GM12891 (cell line): ENCODE measurements around the gene MEPE.

Experiments
- DNase-seq: peaks from one replicate; pipeline ENCODE4 v3.0.0; 2011; ENCODE audit warnings: low spot score; ENCODE audit not compliant: insufficient read length
- FAIRE-seq: peaks from 2 replicates; lab custom pipeline; 2011; peaks lifted over from hg19 to GRCh38; lab: Jason Lieb, UNC
- PAX5 ChIP-seq: IDR thresholded peaks from 2 replicates; pipeline ENCODE4 v1.6.1; 2011; ENCODE audit warnings: low read length, moderate library complexity, mild to moderate bottlenecking; ENCODE audit not compliant: insufficient read depth, severe bottlenecking
- POLR2A ChIP-seq: IDR thresholded peaks from 2 replicates; pipeline ENCODE4 v1.6.1; 2011; ENCODE audit warnings: low read depth, low read length, control low read depth
- POLR2AphosphoS5 ChIP-seq: IDR thresholded peaks from 2 replicates; pipeline ENCODE4 v1.6.1; 2011; ENCODE audit warnings: low read depth, low read length, control low read depth
- POU2F2 ChIP-seq: IDR thresholded peaks from 2 replicates; pipeline ENCODE4 v1.6.1; 2011; ENCODE audit warnings: low read depth, mild to moderate bottlenecking, control low read depth, low read length, moderate library complexity
- SPI1 ChIP-seq: IDR thresholded peaks from 2 replicates; pipeline ENCODE4 v1.6.1; 2011; ENCODE audit warnings: low read depth, low read length, control low read depth
- TAF1 ChIP-seq: IDR thresholded peaks from 2 replicates; pipeline ENCODE4 v1.6.1; 2011; ENCODE audit warnings: low read depth, low read length, control low read depth

MEPE gene

DNA sequence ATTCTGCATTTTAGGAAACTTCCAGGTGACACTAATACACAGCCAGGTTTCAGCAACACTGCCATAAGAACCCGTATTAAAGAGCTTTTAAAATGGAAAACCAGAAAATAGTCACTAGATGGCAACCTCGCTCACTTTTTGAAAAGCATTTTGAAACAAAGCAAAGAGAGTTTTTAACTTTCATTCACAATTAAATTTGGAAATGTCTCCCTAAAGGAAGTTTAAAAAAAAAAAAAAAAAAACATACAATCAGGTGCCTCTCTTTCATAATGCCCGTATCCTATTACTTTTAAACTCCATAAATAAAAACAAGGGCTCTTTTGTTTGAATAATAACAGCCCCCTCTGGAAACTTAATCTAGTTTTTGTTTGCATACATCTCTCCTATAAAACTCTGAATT, 20.3 kb downstream of the MEPE start:
- FAIRE-seq (no peak), DNase-seq (no peak)

DNA sequence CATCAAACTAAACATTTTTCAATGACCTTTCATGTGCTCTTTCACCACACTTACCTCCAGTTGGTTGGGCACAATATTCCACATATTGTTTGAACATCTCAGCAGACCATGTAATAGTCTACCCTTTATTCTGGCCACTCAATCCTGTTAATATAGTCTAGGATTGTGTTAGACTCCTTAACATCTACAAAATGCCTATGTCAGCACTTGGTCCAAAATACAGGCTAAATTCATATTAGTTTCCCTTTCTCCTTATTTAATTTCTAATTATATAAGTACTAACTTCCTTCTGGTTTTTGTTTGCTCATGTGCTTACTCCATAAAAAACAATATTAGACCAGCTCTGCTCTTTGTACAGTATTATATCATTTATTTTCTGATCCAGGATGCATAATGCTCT, 21.1 kb downstream of the MEPE start:
- no peak for TF ChIP-seq TAF1
- no peak for TF ChIP-seq POLR2A
- TF ChIP-seq SPI1 = no peak
- no peak for TF ChIP-seq PAX5
- no peak for TF ChIP-seq POU2F2
- no peak for TF ChIP-seq POLR2AphosphoS5
- DNase-seq (no peak), FAIRE-seq (no peak)

More for the DNA sequence above, 20.3 kb downstream of the MEPE start:
- no peak for TF ChIP-seq POU2F2
- no peak for TF ChIP-seq POLR2A
- TF ChIP-seq TAF1 = no peak
- no peak for TF ChIP-seq PAX5
- no peak for TF ChIP-seq SPI1
- no peak for TF ChIP-seq POLR2AphosphoS5

DNA sequence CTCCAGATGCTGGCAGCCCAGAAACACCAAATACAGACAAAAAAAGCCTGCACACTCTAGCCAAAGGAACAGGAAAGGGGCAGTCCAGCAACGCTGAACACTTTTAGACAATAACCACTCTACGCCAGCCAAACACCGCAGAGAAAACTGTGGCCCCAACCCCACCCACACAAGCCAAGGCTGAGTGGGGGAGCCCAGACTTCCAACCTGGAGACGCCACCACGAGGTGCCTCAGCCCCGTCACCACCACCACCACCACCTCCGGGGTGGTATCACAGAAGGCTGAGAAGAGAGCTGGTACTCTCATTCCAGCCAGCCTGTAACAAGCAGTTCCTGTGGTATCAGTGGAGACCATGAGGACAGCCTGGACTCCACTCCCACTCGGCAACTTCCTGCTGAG, 22.8 kb downstream of the MEPE start:
- DNase-seq (no peak), FAIRE-seq (no peak)
- TF ChIP-seq POU2F2 (no peak), TAF1 (no peak)

DNA sequence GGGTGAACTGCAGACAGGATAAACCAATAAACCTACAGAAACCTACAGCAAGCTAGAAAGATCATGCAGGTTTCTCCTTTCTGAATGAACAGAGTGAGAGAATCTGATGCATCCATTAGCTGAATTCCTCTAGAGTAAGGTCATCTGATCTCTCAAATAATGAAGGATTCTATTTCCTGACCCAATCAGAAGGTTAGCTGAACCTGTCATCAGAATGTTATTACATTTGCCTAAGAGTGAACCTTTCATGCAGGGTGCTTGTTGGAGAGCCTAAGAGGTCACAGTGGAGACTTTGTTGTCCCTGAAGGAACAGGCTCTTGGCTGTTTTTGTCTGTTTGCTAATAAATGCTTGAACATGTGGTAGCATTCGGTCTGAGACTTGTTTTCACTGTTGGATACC, 24.0 kb downstream of the MEPE start:
- DNase-seq (no peak), FAIRE-seq (no peak)
- no peak for TF ChIP-seq PAX5
- TF ChIP-seq SPI1 = no peak
- no peak for TF ChIP-seq POLR2AphosphoS5
- TF ChIP-seq POU2F2 = no peak
- no peak for TF ChIP-seq TAF1
- no peak for TF ChIP-seq POLR2A

DNA sequence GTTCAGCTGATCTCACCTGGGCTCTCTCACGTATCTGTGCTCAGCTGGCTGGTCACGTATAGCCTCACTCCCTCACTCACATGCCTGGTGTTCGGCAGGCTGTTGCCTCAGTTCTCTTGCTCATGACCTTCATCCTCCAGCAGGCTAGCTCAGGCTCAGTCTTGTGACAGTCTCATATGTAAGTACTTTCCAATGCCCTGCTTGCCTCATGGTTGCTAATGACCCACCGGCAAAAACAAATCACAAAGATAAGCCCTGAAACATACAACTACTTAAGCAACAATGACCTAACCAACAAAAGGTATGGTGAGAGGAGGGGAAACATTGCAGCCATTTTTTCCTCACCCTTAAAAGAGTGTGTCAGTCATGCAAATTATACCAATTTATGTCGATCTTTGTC, 25.0 kb downstream of the MEPE start:
- TF ChIP-seq POU2F2 = no peak
- no peak for TF ChIP-seq TAF1
- no peak for TF ChIP-seq POLR2AphosphoS5
- no peak for TF ChIP-seq SPI1
- no peak for TF ChIP-seq POLR2A
- no peak for TF ChIP-seq PAX5
- DNase-seq (no peak), FAIRE-seq (no peak)

DNA sequence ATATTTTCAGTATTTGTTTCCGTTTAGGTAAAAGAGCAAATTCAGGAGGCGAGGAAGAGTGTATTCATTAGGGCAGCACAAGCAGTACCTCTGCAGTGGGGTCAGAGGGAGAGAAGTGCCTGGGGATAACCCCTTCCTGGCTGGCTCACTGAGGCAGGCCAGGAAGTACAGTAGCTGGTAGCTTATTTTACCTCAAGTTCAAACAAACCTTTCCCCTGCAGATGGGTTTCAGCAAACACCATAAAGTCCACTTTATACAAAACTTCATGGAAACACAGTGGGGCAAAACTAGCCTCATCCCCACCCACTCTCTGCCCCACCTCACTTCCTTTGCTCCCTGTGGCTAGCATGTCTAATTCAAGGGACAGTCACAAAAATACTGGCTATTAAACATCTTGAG, 29.5 kb downstream of the MEPE start:
- no peak for TF ChIP-seq SPI1
- FAIRE-seq (no peak), DNase-seq (no peak)

DNA sequence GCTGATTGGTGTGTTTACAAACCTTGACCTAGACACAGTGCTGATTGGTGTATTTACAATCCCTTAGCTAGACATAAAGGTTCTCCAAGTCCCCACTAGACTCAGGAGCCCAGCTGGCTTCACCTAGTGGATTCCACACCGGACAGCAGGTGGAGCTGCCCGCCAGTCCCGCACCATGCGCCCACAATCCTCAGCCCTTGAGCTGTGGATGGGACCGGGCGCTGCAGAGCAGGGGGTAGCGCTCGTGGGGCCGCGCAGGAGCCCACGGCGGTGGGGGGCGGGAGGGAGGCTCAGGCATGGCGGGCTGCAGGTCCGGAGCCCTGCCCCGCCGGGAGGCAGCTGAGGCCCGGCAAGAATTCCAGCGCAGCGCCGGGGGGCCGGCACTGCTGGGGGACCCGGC, 30.7 kb downstream of the MEPE start:
- DNase-seq = no peak
- no peak for FAIRE-seq
- TF ChIP-seq POLR2A = no peak
- TF ChIP-seq POLR2AphosphoS5 = no peak
- TF ChIP-seq SPI1 = no peak
- TF ChIP-seq PAX5 = no peak
- TF ChIP-seq TAF1 = no peak
- TF ChIP-seq POU2F2 = no peak

DNA sequence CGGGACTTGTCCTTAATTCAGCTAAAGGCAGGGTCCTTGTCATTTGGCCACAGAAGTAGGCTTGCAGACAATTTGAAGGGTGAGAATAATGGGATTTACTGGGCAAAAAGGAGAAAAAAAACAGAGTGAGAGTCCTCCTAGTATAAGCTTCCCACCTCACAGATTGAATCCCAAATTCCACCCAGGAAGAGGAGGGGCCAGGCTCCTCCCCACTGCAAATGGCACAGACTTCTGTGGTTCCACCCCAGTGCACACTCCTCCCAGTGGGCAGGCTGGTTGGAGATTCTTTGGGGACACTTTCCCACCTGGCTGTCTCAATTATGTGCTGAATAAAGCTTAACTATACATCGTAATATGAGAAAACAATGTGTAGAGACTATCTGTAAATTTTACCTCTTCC, 31.6 kb downstream of the MEPE start:
- DNase-seq (no peak), FAIRE-seq (no peak)
- TF ChIP-seq POU2F2 (no peak), POLR2AphosphoS5 (no peak), POLR2A (no peak), SPI1 (no peak), TAF1 (no peak), PAX5 (no peak)

DNA sequence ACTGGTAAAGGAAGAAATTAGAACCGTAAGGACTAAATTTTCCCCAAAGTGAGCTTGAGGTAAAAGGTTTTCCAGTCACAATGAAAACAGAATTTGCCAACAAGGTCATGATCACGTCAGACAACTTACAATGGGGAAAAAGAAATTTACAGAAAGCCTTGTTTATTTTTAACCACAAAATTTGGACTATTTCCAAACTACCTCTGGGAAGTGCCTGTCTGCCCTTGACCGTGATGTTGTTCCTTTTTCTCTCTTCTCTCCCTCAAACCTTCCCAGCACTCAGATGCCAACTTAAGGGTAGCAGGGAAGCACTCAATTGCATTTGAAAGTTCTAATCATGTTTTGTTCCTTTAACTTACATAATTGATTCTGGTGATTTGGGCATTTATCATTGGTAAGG, 32.5 kb downstream of the MEPE start:
- no peak for TF ChIP-seq SPI1
- TF ChIP-seq POU2F2 = no peak
- no peak for TF ChIP-seq POLR2AphosphoS5
- no peak for TF ChIP-seq PAX5
- no peak for TF ChIP-seq POLR2A
- TF ChIP-seq TAF1 = no peak
- no peak for FAIRE-seq
- no peak for DNase-seq

DNA sequence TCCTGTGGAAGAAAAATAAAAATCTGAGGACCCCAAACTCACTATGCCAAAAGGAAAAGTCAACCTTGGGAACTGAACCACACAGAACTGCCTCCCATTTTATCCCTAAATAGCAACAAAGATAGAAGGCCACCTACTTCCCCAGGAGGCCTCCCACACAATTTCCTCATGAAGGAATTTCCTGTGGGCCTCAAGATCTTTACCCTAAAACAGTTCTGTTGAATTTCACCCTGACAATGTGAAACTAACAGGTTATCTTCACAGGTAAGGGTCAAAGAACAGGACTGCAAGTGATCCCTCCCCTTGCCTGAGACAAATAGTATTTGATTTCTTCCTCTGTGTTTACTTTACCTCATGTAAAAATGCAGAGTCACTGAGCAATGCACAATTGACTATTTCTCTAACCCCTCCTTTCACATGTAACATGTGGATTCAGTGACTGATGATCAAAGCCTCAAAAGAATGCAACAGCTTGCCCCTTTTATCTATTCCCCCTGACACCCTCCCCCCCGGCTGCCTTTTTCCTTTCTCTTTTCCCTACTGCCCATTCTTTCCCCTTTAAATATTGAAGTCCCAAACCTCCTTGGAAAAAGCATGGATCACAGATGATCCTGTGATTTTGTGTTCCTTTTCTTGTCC, 33.3 kb downstream of the MEPE start:
- no peak for FAIRE-seq

DNA sequence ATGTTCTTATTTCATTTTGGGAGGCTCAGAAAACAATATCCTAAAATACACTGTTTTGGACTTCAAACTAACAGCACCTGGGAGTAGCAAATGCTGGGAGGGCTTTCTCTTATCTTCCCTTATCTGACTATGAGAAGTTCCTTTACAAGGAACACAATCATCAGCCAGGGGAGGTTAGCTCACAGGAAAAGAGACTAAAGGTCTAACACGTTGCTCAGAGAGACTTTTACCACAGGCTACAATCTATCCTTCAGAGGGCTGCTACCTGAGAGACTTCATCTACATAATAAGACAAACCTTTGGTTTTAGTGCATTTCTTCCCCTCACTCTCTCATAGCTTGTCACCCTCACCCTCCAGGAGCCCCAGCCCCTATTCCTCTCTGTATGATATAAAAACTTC, 35.8 kb downstream of the MEPE start:
- no peak for TF ChIP-seq POU2F2
- no peak for TF ChIP-seq POLR2AphosphoS5
- TF ChIP-seq PAX5 = no peak
- no peak for TF ChIP-seq SPI1
- DNase-seq (no peak), FAIRE-seq (no peak)

More for the DNA sequence above, 33.3 kb downstream of the MEPE start:
- TF ChIP-seq POLR2AphosphoS5 (no peak), SPI1 (no peak)
- DNase-seq = no peak
